Suprapubic skin (tissue), 3 donors: ENCODE measurements around the gene YWHAB.
"Not testable (repeated sequence)": the region's sequence is repeated elsewhere in the genome, so short reads cannot be mapped to it uniquely, and the experiment has no call there.

Source experiments
- EP300 ChIP-seq: sonication (generic); formaldehyde crosslinking; IDR thresholded peaks from one replicate; pipeline ENCODE4 v1.6.1; 2017; ENCODE audit warnings: antibody characterized with exemption
- POLR2A ChIP-seq, 2 donors: fragments of 450-650 bp; IDR thresholded peaks; one replicate each; pipeline ENCODE4 v1.6.1; 2017; ENCODE audit warnings: antibody characterized with exemption in 2 of 2, mild to moderate bottlenecking in 2 of 2, moderate library complexity in 2 of 2
- TF ChIP-seq, protein P1 (sequence below), 2 donors: fragments of 200-600 bp in 1 of 2; fragments of 450-650 bp in 1 of 2; sonication (generic) in 1 of 2; IDR thresholded peaks; one replicate each; pipeline ENCODE4 v1.5.1; 2016 to 2019; ENCODE audit warnings: antibody characterized with exemption in 2 of 2, mild to moderate bottlenecking in 1 of 2, moderate library complexity in 1 of 2

- TF ChIP-seq, protein P1, sequence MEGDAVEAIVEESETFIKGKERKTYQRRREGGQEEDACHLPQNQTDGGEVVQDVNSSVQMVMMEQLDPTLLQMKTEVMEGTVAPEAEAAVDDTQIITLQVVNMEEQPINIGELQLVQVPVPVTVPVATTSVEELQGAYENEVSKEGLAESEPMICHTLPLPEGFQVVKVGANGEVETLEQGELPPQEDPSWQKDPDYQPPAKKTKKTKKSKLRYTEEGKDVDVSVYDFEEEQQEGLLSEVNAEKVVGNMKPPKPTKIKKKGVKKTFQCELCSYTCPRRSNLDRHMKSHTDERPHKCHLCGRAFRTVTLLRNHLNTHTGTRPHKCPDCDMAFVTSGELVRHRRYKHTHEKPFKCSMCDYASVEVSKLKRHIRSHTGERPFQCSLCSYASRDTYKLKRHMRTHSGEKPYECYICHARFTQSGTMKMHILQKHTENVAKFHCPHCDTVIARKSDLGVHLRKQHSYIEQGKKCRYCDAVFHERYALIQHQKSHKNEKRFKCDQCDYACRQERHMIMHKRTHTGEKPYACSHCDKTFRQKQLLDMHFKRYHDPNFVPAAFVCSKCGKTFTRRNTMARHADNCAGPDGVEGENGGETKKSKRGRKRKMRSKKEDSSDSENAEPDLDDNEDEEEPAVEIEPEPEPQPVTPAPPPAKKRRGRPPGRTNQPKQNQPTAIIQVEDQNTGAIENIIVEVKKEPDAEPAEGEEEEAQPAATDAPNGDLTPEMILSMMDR (IDR thresholded peaks at IDR 0.05), result not testable (repeated sequence)
- not testable (repeated sequence) for TF ChIP-seq POLR2A (IDR thresholded peaks at IDR 0.05); EP300
These were observed 22.0 kb upstream of the YWHAB start for GRCh38 chr20:44863365-44864084.
